Measurements from ENCODE around the gene MNT.

The MNT gene

GRCh38 chr17:2357237-2357636, 43.6 kb downstream of the MNT start:
- no peak for TF ChIP-seq CTCF (IDR thresholded peaks at IDR 0.05; ENCODE audit: low read depth, low read length, missing control alignments)
- in situ Hi-C loops (cut with HindIII; ENCODE audit: low pct_ligation_motif_present, low sequenced_read_pairs), result no loop called here
- Histone ChIP-seq H3K4me3 (ENCODE audit: low read depth, low read length) (no peak overlapping the region), H3K27ac (no peak overlapping the region), H3K36me3 (replicated peaks) (no peaks in the 10 kb centered on the region), H3K27me3 (replicated peaks) (no peaks in the 10 kb centered on the region)
- no peak for DNase-seq

- no peak for DNase-seq
- Histone ChIP-seq H3K4me3 (ENCODE audit: low read depth, low read length) (no peak overlapping the region), H3K36me3 (replicated peaks) (no peaks in the 10 kb centered on the region), H3K27ac (no peak overlapping the region), H3K27me3 (replicated peaks) (no peaks in the 10 kb centered on the region)
- no peak for TF ChIP-seq CTCF (IDR thresholded peaks at IDR 0.05; ENCODE audit: low read depth, low read length, missing control alignments)
- in situ Hi-C loops (cut with HindIII; ENCODE audit: low pct_ligation_motif_present, low sequenced_read_pairs), result no loop called here
These were observed 46.5 kb downstream of the MNT start for GRCh38 chr17:2354311-2354710.

GRCh38 chr17:2351269-2351668, 49.6 kb downstream of the MNT start:
- no peaks in the 10 kb centered on the region for H3K36me3 ChIP-seq (replicated peaks)
- H3K27me3 ChIP-seq (replicated peaks), result no peaks in the 10 kb centered on the region
- no peak for TF ChIP-seq CTCF (IDR thresholded peaks at IDR 0.05; ENCODE audit: low read depth, low read length, missing control alignments)
- H3K4me3 ChIP-seq (ENCODE audit: low read depth, low read length), result no peak overlapping the region
- in situ Hi-C loops (cut with HindIII; ENCODE audit: low pct_ligation_motif_present, low sequenced_read_pairs), result no loop called here
- H3K27ac ChIP-seq, result no peak overlapping the region
- no peak for DNase-seq

- no peak for TF ChIP-seq CTCF (IDR thresholded peaks at IDR 0.05; ENCODE audit: low read depth, low read length, missing control alignments)
- no peaks in the 10 kb centered on the region for H3K36me3 ChIP-seq (replicated peaks)
- H3K4me3 ChIP-seq (ENCODE audit: low read depth, low read length), result no peak overlapping the region
- H3K27me3 ChIP-seq (replicated peaks), result no peaks in the 10 kb centered on the region
- DNase-seq, result peak; percentile 65
- no peak overlapping the region for H3K27ac ChIP-seq
- in situ Hi-C loops (cut with HindIII; ENCODE audit: low pct_ligation_motif_present, low sequenced_read_pairs), result no loop called here
These were observed 52.8 kb downstream of the MNT start for GRCh38 chr17:2347805-2348685.

- Histone ChIP-seq H3K36me3 (replicated peaks) (no peaks in the 10 kb centered on the region), H3K27me3 (replicated peaks) (no peaks in the 10 kb centered on the region), H3K4me3 (ENCODE audit: low read depth, low read length) (no peak overlapping the region), H3K27ac (no peak overlapping the region)
- in situ Hi-C loops (cut with HindIII; ENCODE audit: low pct_ligation_motif_present, low sequenced_read_pairs), result no loop called here
- no peak for DNase-seq
- TF ChIP-seq CTCF (IDR thresholded peaks at IDR 0.05; ENCODE audit: low read depth, low read length, missing control alignments), result no peak
These were observed 54.4 kb downstream of the MNT start for GRCh38 chr17:2346475-2346874.

GRCh38 chr17:2344528-2344927, 56.3 kb downstream of the MNT start:
- Histone ChIP-seq H3K27ac (no peak overlapping the region), H3K36me3 (replicated peaks) (no peaks in the 10 kb centered on the region), H3K27me3 (replicated peaks) (no peaks in the 10 kb centered on the region), H3K4me3 (ENCODE audit: low read depth, low read length) (no peak overlapping the region)
- no peak for TF ChIP-seq CTCF (IDR thresholded peaks at IDR 0.05; ENCODE audit: low read depth, low read length, missing control alignments)
- DNase-seq, result no peak
- in situ Hi-C loops (cut with HindIII; ENCODE audit: low pct_ligation_motif_present, low sequenced_read_pairs), result no loop called here

All from brain microvascular endothelial cell (primary cell).